GM12891 (cell line): ENCODE results near the gene RASAL1.

Source experiments
- POLR2A ChIP-seq: IDR thresholded peaks from 2 replicates; pipeline ENCODE4 v1.6.1; 2011; ENCODE audit warnings: low read depth, low read length, control low read depth
- POLR2AphosphoS5 ChIP-seq: IDR thresholded peaks from 2 replicates; pipeline ENCODE4 v1.6.1; 2011; ENCODE audit warnings: low read depth, low read length, control low read depth
- POU2F2 ChIP-seq: IDR thresholded peaks from 2 replicates; pipeline ENCODE4 v1.6.1; 2011; ENCODE audit warnings: low read depth, mild to moderate bottlenecking, control low read depth, low read length, moderate library complexity
- SPI1 ChIP-seq: IDR thresholded peaks from 2 replicates; pipeline ENCODE4 v1.6.1; 2011; ENCODE audit warnings: low read depth, low read length, control low read depth
- TAF1 ChIP-seq: IDR thresholded peaks from 2 replicates; pipeline ENCODE4 v1.6.1; 2011; ENCODE audit warnings: low read depth, low read length, control low read depth

DNA sequence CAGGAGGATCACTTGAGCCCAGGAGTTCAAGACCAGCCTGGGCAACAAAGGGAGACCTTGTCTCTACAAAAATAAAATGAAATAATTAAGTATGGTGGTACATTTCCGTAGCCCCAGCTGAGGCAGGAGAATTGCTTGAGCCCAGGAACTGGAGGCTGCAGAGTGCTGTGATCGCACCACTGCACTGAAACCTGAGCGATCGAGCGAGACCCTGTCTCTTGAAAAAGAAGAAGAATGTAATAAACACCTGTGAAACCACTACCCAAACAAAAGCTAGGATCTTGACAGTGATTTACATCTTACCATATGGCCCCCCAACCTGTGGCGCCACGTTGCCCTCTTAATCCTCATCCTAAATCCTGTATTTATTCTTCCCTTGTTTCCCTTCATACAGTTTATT lies 84.8 kb downstream of the RASAL1 start:
- TF ChIP-seq POLR2AphosphoS5 (no peak), TAF1 (no peak), POLR2A (no peak), SPI1 (no peak), POU2F2 (no peak)
